Esophagus muscularis mucosa (tissue), 4 donors: ENCODE data around the gene ZNF429. TPM values are rescaled to one million over a fixed set of nuclear protein-coding genes. Genes with fewer than 3 reads are reported as not detected.

Source experiments
- DNase-seq: peaks from one replicate; pipeline ENCODE4 v3.0.0-alpha.2; 2017; ENCODE audit errors: extremely low spot score
- H3K27ac ChIP-seq, 4 donors: fragments of 200-600 bp; sonication (generic); replicated peaks in 1 of 4; 1 replicate in 3 of 4; 2 replicates in 1 of 4; pipeline ENCODE4 v1.5.1; 2016 to 2019; ENCODE audit warnings: mild to moderate bottlenecking in 1 of 4
- H3K27me3 ChIP-seq, 4 donors: fragments of 200-600 bp; sonication (generic); one replicate each; pipeline versions ENCODE4 v1.5.1 to v1.6.0; 2016 to 2019
- H3K36me3 ChIP-seq, 4 donors: fragments of 200-600 bp; sonication (generic); one replicate each; pipeline ENCODE4 v1.5.1; 2016 to 2019
- H3K4me1 ChIP-seq, 4 donors: fragments of 200-600 bp; sonication (generic); one replicate each; pipeline ENCODE4 v1.5.1; 2016 to 2019
- H3K4me3 ChIP-seq, 4 donors: fragments of 200-600 bp; sonication (generic); 1 replicate in 2 of 4; 2 replicates in 2 of 4; pipeline ENCODE4 v1.5.1; 2016 to 2019; ENCODE audit warnings: mild to moderate bottlenecking in 4 of 4, moderate library complexity in 1 of 4
- H3K9me3 ChIP-seq, 4 donors: fragments of 200-600 bp; sonication (generic); 1 replicate in 3 of 4; 2 replicates in 1 of 4; pipeline ENCODE4 v1.5.1; 2016 to 2019
- EP300 ChIP-seq: sonication (generic); formaldehyde crosslinking; IDR thresholded peaks from one replicate; pipeline ENCODE4 v1.6.1; 2017; ENCODE audit warnings: antibody characterized with exemption
- POLR2A ChIP-seq: fragments of 450-650 bp; IDR thresholded peaks from one replicate; pipeline ENCODE4 v1.6.1; 2017; ENCODE audit warnings: antibody characterized with exemption, moderate library complexity, mild to moderate bottlenecking, low read depth
- POLR2AphosphoS5 ChIP-seq, 2 donors: sonication (generic); formaldehyde crosslinking; IDR thresholded peaks; one replicate each; pipeline ENCODE4 v1.6.1; 2017; ENCODE audit warnings: antibody characterized with exemption in 2 of 2
- WGBS: methylation state at CpG from one replicate; pipeline ENCODE4 v1.1.5; 2018; 5-methylcytosine and 5-hydroxymethylcytosine counted together
- intact Hi-C: fragments of 100-400 bp; cut with DNase I; formaldehyde crosslinking; loops from one replicate; pipeline ENCODE4 v1.15.1; 2023
- total RNA-seq, 4 donors: library from RNA; depleted of rRNA; stranded (reverse); fragments of >200 nt; gene quantifications; one replicate each; pipeline versions ENCODE4 v1.1.0 to v1.2.1, GENCODE V29; 2016
- TF ChIP-seq, protein P1 (sequence below), 3 experiments: fragments of 200-600 bp in 2 of 3; fragments of 450-650 bp in 1 of 3; sonication (generic) in 2 of 3; IDR thresholded peaks; one replicate each; pipeline ENCODE4 v1.5.1; 2017 to 2019; ENCODE audit warnings: antibody characterized with exemption in 3 of 3, mild to moderate bottlenecking in 2 of 3, moderate library complexity in 1 of 3

ZNF429 gene
- total RNA-seq = 10 to 100 TPM in 2 of 4 donors, 1 to 10 TPM in 2; 7.8 to 15.0 (median 11.4) TPM

DNA sequence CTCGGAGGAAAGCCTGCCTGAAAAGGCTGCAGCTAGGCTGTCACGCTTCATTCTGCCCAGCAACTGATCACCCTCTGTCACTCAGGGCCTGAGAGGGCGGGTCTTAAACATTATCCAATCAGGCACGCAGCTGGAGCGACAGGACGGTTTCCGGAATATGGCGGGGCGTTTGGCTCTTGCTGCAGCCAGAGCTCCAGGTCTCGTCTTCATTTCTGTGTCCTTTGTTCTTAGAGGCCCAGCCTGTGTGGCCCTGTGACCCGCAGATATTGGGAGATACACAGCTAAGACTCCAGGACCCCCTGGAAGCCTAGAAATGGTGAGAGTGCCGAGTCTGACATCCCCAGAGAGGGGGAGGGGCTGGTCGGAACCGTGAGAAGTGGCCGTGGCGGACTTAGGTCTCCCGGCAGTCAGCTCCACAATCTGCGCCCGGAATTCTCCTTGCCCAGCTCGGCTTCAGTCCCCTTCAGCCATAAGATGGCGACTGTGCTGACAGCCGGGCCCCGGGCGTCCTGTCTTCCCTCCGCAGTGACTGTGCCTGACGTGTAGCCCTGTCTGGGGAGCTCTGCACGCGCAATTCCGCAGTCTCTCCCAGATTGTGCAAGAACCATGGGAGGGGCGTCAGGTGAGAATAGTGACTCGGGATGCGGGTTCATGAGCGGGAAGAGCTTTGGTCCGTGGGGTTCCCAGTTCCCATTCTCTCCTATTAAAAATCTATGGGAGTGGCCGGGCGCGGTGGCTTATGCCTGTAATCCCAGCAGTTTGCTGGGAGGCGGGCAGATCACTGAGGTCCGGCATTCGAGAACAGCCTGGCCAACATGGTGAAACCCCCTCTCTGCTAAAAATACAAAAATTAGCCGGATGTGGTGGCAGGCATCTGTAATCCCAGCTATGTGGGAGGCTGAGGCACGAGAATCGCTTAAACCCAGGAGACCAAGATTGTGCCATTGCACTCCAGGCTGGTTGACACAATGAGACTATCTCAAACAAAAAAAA lies at the start of gene ZNF429:
ZNF429 (plus strand) TSS at position 144 of the 993 bp plus-strand sequence; CDS start at position 314, 170 bp downstream.
- peak; percentile 52 for TF ChIP-seq POLR2A
- peak; percentile 81 to 92 for TF ChIP-seq POLR2AphosphoS5 (IDR thresholded peaks at IDR 0.05)
- TF ChIP-seq, protein P1, sequence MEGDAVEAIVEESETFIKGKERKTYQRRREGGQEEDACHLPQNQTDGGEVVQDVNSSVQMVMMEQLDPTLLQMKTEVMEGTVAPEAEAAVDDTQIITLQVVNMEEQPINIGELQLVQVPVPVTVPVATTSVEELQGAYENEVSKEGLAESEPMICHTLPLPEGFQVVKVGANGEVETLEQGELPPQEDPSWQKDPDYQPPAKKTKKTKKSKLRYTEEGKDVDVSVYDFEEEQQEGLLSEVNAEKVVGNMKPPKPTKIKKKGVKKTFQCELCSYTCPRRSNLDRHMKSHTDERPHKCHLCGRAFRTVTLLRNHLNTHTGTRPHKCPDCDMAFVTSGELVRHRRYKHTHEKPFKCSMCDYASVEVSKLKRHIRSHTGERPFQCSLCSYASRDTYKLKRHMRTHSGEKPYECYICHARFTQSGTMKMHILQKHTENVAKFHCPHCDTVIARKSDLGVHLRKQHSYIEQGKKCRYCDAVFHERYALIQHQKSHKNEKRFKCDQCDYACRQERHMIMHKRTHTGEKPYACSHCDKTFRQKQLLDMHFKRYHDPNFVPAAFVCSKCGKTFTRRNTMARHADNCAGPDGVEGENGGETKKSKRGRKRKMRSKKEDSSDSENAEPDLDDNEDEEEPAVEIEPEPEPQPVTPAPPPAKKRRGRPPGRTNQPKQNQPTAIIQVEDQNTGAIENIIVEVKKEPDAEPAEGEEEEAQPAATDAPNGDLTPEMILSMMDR (IDR thresholded peaks at IDR 0.05) = peak in 1 of 3 experiments; percentile 19
- TF ChIP-seq EP300 = no peak
- peak; percentile 98 for DNase-seq
- intact Hi-C loops = loop anchor here (10.0 kb wide), 2 partner anchors 99 to 349 kb away; no protein-coding TSS in a partner anchor
- WGBS = 1% methylated on average over 32 of the region's 43 CpGs
- peak within 1 kb of the TSS; percentile 90 to 94 (median 92) for H3K27ac ChIP-seq
- H3K4me3 ChIP-seq = peak within 1 kb of the TSS; percentile 70 to 88 (median 80)
- peaks cover 0 to 5% (median 0%) of the 10 kb centered on the region in 4 donors for H3K36me3 ChIP-seq
- H3K9me3 ChIP-seq = no peaks in the 10 kb centered on the region
- no peaks in the 10 kb centered on the region for H3K27me3 ChIP-seq
- H3K4me1 ChIP-seq = peaks cover 16 to 37% (median 27%) of the 10 kb centered on the region in 4 donors

DNA sequence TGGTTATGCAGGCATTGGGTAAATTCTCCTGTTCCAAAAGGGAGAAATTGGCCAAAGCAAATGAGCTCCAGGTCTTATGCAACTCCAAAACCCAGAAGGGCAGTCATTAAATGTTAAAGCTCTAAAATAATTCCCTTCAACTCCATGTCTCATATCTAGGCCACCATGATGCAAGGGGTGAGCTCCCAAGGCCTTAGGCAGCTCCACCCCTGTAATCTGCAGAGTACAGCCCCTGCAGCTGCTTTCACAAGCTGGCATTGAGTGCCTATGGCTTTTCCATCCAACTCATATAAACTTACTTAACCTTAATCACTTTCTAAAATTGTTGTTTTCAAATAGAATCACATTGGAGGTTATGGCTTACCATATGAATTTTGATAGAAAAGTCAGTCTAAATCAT lies 44.7 kb upstream of the ZNF429 start:
- Histone ChIP-seq H3K4me1 (peaks cover 0 to 6% (median 0%) of the 10 kb centered on the region in 4 donors), H3K36me3 (no peaks in the 10 kb centered on the region), H3K27ac (no peak overlapping the region), H3K9me3 (peaks cover 0 to 24% (median 5%) of the 10 kb centered on the region in 4 donors), H3K27me3 (peaks cover 0 to 20% (median 4%) of the 10 kb centered on the region in 4 donors), H3K4me3 (no peak overlapping the region)
- TF ChIP-seq EP300 = no peak
- TF ChIP-seq, protein P1 (IDR thresholded peaks at IDR 0.05) = no peak
- TF ChIP-seq POLR2A = no peak
- no peak for TF ChIP-seq POLR2AphosphoS5 (IDR thresholded peaks at IDR 0.05)
- intact Hi-C loops = no loop called here
- DNase-seq = no peak

DNA sequence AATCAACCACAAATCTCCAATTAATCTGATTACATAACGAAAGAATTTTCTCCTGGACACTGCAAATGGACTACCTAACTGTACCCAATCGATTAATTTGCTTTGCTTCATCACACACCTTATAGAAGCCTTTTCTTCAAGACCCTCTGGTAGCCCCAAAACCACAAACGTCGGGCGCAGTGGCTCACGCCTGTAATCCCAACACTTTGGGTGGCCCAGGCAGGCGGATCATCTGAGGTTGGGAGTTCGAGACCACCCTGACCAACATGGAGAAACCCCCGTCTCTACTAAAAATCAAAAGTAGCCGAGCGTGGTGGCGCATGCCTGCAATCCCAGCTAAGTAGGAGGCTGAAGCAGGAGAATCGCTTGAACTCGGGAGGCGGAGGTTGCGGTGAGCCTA lies 42.9 kb upstream of the ZNF429 start:
- no peaks in the 10 kb centered on the region for H3K36me3 ChIP-seq
- WGBS = 97% methylated on average over 16 of the region's 16 CpGs
- TF ChIP-seq POLR2A (no peak), EP300 (no peak), POLR2AphosphoS5 (IDR thresholded peaks at IDR 0.05) (no peak)
- TF ChIP-seq, protein P1 (IDR thresholded peaks at IDR 0.05) = no peak

DNA sequence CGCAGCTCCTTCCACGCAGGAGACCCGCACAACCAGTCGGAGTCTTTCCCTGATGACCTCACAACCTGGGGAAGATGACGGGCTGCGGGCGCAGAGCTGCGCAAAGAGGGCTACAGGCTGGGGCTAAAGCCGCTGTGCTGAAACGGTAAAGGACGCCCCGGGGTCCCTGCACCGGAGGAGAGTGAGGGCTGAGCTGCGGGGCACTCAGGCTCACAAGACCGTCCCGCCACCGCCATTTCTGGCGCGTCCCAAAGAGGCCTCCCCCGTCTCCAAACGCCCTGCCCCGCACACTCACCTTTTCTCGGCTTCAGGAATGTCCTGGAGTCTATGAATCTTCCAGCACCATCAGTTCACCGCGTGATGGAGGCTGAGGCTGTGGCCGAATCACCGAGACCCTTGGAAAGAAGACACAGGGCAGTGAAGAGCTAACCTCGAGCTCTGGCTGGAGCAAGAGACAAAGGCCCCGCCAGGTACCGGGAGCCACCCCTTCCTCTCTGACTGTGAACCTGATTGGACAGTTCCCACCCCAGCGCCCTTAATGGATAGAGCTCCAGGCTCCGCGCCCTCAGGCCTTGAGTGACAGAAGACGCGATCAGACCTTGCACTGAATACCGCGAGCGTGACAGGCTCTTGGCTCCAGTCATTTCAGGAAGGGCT lies 41.8 kb upstream of the ZNF429 start:
- Histone ChIP-seq H3K36me3 (no peaks in the 10 kb centered on the region), H3K4me1 (peaks cover 0 to 6% (median 0%) of the 10 kb centered on the region in 4 donors), H3K4me3 (peak overlapping the region in 3 of 4 donors; percentile 3 to 12 (median 8)), H3K9me3 (peaks cover 0 to 15% (median 0%) of the 10 kb centered on the region in 4 donors), H3K27me3 (peaks cover 0 to 20% (median 4%) of the 10 kb centered on the region in 4 donors), H3K27ac (no peak overlapping the region)
- WGBS = 1% methylated on average over 12 of the region's 38 CpGs
- intact Hi-C loops = no loop called here
- TF ChIP-seq, protein P1 (IDR thresholded peaks at IDR 0.05) = no peak
- no peak for TF ChIP-seq EP300
- no peak for TF ChIP-seq POLR2A
- no peak for TF ChIP-seq POLR2AphosphoS5 (IDR thresholded peaks at IDR 0.05)
- DNase-seq = no peak

More for the DNA sequence above, 42.9 kb upstream of the ZNF429 start:
- Histone ChIP-seq H3K27ac (no peak overlapping the region), H3K4me1 (peaks cover 0 to 6% (median 0%) of the 10 kb centered on the region in 4 donors), H3K27me3 (peaks cover 0 to 20% (median 4%) of the 10 kb centered on the region in 4 donors), H3K4me3 (no peak overlapping the region), H3K9me3 (peaks cover 0 to 21% (median 1%) of the 10 kb centered on the region in 4 donors)
- DNase-seq = no peak
- intact Hi-C loops = no loop called here
